PFSK-1 (cell line): Measurements from ENCODE around the gene THSD4.

Source experiments
- FOXP2 ChIP-seq: optimal IDR thresholded peaks from 2 replicates; pipeline ENCODE3; 2011; ENCODE audit warnings: borderline replicate concordance, control low read depth, inconsistent platforms; ENCODE audit not compliant: insufficient read depth; ENCODE audit errors: extremely low read length, extremely low read depth
- POLR2AphosphoS5 ChIP-seq: IDR thresholded peaks from 2 replicates; pipeline ENCODE4 v1.6.1; 2012; ENCODE audit warnings: low read depth, mild to moderate bottlenecking, control low read depth, low read length, moderate library complexity
- SIN3A ChIP-seq: IDR thresholded peaks from 2 replicates; pipeline ENCODE4 v1.6.1; 2012; ENCODE audit warnings: mild to moderate bottlenecking, low read length, moderate library complexity, borderline replicate concordance; ENCODE audit not compliant: insufficient read depth
- TAF1 ChIP-seq: IDR thresholded peaks from 2 replicates; pipeline ENCODE4 v1.6.1; 2012; ENCODE audit warnings: low read length, control low read depth, borderline replicate concordance; ENCODE audit not compliant: insufficient read depth
- TF ChIP-seq, protein P1 (sequence below), 2 experiments: IDR thresholded peaks; 2 replicates each; pipeline versions ENCODE4 v1.6.1 to v1.8.0; 2011 to 2012; ENCODE audit warnings: low read depth in 2 of 2, low read length in 2 of 2, control low read depth in 1 of 2, inconsistent platforms in 1 of 2, mild to moderate bottlenecking in 1 of 2, moderate library complexity in 1 of 2; ENCODE audit not compliant: insufficient read depth in 1 of 2

DNA sequence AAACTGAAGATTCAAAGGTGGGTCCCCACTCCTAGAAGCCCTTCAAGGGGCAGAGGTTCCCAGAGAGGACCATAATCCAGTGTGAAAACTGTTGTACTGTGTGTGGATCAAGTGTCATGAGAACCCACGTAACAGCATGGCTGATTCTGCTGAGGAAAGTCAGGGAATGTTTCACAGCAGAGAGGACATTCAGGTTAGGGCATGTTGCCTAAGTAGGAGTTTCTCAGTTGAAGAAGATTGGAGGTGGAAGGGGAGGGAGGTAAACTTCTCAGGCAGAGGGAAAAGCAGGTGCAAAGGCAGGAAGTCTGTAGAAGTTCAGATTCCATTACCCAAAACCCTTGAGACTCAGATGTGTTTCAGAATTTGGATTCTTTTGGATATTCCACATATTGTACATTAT, 448.9 kb downstream of the THSD4 start:
- no peak for TF ChIP-seq POLR2AphosphoS5
- no peak for TF ChIP-seq TAF1
- no peak for TF ChIP-seq SIN3A
- TF ChIP-seq, protein P1, sequence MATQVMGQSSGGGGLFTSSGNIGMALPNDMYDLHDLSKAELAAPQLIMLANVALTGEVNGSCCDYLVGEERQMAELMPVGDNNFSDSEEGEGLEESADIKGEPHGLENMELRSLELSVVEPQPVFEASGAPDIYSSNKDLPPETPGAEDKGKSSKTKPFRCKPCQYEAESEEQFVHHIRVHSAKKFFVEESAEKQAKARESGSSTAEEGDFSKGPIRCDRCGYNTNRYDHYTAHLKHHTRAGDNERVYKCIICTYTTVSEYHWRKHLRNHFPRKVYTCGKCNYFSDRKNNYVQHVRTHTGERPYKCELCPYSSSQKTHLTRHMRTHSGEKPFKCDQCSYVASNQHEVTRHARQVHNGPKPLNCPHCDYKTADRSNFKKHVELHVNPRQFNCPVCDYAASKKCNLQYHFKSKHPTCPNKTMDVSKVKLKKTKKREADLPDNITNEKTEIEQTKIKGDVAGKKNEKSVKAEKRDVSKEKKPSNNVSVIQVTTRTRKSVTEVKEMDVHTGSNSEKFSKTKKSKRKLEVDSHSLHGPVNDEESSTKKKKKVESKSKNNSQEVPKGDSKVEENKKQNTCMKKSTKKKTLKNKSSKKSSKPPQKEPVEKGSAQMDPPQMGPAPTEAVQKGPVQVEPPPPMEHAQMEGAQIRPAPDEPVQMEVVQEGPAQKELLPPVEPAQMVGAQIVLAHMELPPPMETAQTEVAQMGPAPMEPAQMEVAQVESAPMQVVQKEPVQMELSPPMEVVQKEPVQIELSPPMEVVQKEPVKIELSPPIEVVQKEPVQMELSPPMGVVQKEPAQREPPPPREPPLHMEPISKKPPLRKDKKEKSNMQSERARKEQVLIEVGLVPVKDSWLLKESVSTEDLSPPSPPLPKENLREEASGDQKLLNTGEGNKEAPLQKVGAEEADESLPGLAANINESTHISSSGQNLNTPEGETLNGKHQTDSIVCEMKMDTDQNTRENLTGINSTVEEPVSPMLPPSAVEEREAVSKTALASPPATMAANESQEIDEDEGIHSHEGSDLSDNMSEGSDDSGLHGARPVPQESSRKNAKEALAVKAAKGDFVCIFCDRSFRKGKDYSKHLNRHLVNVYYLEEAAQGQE (IDR thresholded peaks at IDR 0.05; ENCODE audit: insufficient read depth in 1 of 2, low read depth in 2 of 2, low read length in 2 of 2): no peak
- no peak for TF ChIP-seq FOXP2
